ENCODE results near the gene CEP57L1. TPM values are rescaled to one million over a fixed set of nuclear protein-coding genes. Genes with fewer than 3 reads are reported as not detected.

The CEP57L1 gene
- total and polyA plus RNA-seq, 9 of the 15 experiments (the other 6 are each of a cell fraction or from before 2014, with no cell fraction given) = 39.4 to 88.6 (median 61.8) TPM

DNA sequence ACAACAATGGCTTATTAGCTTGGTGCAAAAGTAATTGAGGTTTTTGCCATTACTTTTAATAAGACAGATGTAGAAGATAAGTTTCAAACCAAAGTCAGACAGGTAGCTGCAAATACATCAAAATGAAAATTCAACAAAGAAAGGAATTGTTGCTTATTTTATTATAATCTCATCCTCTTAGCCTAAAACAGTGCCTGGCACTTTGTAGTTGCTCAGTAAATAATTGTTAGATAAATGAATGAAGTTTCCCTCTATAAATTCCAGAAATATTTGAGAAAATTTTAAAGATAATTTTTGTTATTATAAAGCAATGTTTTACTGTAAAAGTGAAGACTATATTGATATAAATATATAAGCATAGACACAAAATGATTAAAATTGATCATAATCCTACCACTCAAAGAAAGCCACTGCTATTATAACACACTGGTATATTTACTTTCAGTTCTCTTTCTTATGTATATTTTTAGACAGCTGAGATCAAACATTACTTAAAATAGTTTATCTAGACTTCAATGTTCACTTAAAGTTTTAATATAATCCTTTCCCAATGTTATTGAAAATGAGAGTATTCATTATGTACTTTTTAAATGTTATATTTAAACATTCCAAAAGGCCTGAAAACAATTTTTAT lies 43.2 kb upstream of the CEP57L1 start:
- no peaks in the 10 kb centered on the region for H3K36me3 ChIP-seq (ENCODE audit: control insufficient read depth, insufficient read depth, low read length)
- 0 out of 3 replicates have a peak, but pooled peaks cover 2% of the 10 kb centered on the region for H3K79me2 ChIP-seq (ENCODE audit: control insufficient read depth, insufficient read depth, low read length)
- peak; percentile 10 for TF ChIP-seq RBM25 (IDR thresholded peaks at IDR 0.05; ENCODE audit: low read depth, low read length, severe bottlenecking)
- TF ChIP-seq TOE1 (IDR thresholded peaks at IDR 0.05; ENCODE audit: borderline replicate concordance) = no peak
- TF ChIP-seq TOE1 (CRISPR knock-in tag; IDR thresholded peaks at IDR 0.05; ENCODE audit: borderline replicate concordance, low read depth) = no peak
- intact Hi-C loops (cut with micrococcal nuclease) = no loop called here
- H4K20me1 ChIP-seq (replicated peaks; ENCODE audit: control insufficient read depth, insufficient read depth, low read length) = no peaks in the 10 kb centered on the region
- POLR2A ChIA-PET = interaction anchor here (0.6 kb wide), 1 partner anchor 1259 kb away, joined by 3 read pairs; no protein-coding TSS in a partner anchor
- ATAC-seq (no peak), DNase-seq (ENCODE audit: extremely low read depth in 1 of 4, low spot score in 3 of 4) (no peak), FAIRE-seq (no peak)
- no TSS peak for BruUV-seq (replicated peaks)
- H3K9me3 ChIP-seq (replicated peaks; ENCODE audit: control insufficient read depth, insufficient read depth, low read depth, low read length) = no peaks in the 10 kb centered on the region
- CTCF ChIA-PET (ENCODE audit: low intra/inter-chr PET ratio) = no interaction called here
- no peak overlapping the region for H3K4me3 ChIP-seq
- H3K9ac ChIP-seq (ENCODE audit: insufficient read depth in 1 of 2, low read depth in 2 of 2, low read length in 2 of 2) = no peak overlapping the region
- H3K4me2 ChIP-seq (ENCODE audit: insufficient read depth, low read length) = no peak overlapping the region
- H3K27me3 ChIP-seq (ENCODE audit: control insufficient read depth in 2 of 2, insufficient read depth in 2 of 2, low read length in 2 of 2) = no peaks in the 10 kb centered on the region
- H3K27ac ChIP-seq (ENCODE audit: extremely low read depth, low read depth, low read length) = no peak overlapping the region
- in situ Hi-C loops (cut with MboI) = loop anchor here (25.0 kb wide), 1 partner anchor 140 kb away; no protein-coding TSS in a partner anchor
- no peak overlapping the region for H2AFZ ChIP-seq (ENCODE audit: low read depth, low read length)
- H3K9me1 ChIP-seq (ENCODE audit: control insufficient read depth, insufficient read depth, low read length) = no peaks in the 10 kb centered on the region
- H3K4me1 ChIP-seq (replicated peaks in 1 of 2; ENCODE audit: control insufficient read depth in 2 of 2, insufficient read depth in 2 of 2, low read length in 2 of 2) = peaks cover 0 to 17% of the 10 kb centered on the region in 2 experiments; a peak in 2 of 5 replicates

DNA sequence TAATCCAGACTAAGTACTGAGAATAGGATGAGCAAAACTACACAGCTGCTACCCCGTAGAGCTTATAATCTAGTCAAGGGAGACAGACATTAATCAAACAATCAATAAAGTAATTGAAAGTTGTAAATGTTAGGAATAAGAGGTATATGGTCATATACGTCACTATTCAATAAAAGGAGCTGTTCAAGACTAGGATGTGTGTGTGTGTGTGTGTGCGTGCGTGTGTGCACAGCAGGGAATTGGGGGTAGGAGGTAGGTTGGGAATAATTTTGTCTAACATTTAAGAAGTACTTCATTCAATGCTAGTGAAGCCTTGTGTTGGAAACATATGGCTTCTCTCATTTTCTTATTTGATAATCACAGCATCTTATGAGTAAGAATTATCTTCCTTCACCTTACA lies 42.5 kb upstream of the CEP57L1 start:
- WGBS (ENCODE audit: insufficient coverage, low coverage, missing lambda C conversion rate) = 78% methylated on average over 4 of the region's 4 CpGs
- ChIA-PET POLR2A (interaction anchor here (0.6 kb wide), 1 partner anchor 1260 kb away, joined by 3 read pairs; no protein-coding TSS in a partner anchor), CTCF (ENCODE audit: low intra/inter-chr PET ratio) (no interaction called here)
- no peak overlapping the region for H3K4me3 ChIP-seq
- 0 out of 3 replicates have a peak, but pooled peaks cover 2% of the 10 kb centered on the region for H3K79me2 ChIP-seq (ENCODE audit: control insufficient read depth, insufficient read depth, low read length)
- no peak for FAIRE-seq
- no peak overlapping the region for H3K27ac ChIP-seq (ENCODE audit: extremely low read depth, low read depth, low read length)
- in situ Hi-C loops (cut with MboI) = loop anchor here (25.0 kb wide), 1 partner anchor 141 kb away; no protein-coding TSS in a partner anchor
- no peaks in the 10 kb centered on the region for H4K20me1 ChIP-seq (replicated peaks; ENCODE audit: control insufficient read depth, insufficient read depth, low read length)
- DNase-seq (ENCODE audit: extremely low read depth in 1 of 4, low spot score in 3 of 4) = no peak
- no peaks in the 10 kb centered on the region for H3K9me3 ChIP-seq (replicated peaks; ENCODE audit: control insufficient read depth, insufficient read depth, low read depth, low read length)
- H3K27me3 ChIP-seq (ENCODE audit: control insufficient read depth in 2 of 2, insufficient read depth in 2 of 2, low read length in 2 of 2) = no peaks in the 10 kb centered on the region
- BruUV-seq (replicated peaks) = no TSS peak
- no peak overlapping the region for H3K4me2 ChIP-seq (ENCODE audit: insufficient read depth, low read length)
- no peak overlapping the region for H3K9ac ChIP-seq (ENCODE audit: insufficient read depth in 1 of 2, low read depth in 2 of 2, low read length in 2 of 2)
- no peaks in the 10 kb centered on the region for H3K36me3 ChIP-seq (ENCODE audit: control insufficient read depth, insufficient read depth, low read length)
- ATAC-seq = no peak
- peaks cover 0 to 17% of the 10 kb centered on the region in 2 experiments; a peak in 2 of 5 replicates for H3K4me1 ChIP-seq (replicated peaks in 1 of 2; ENCODE audit: control insufficient read depth in 2 of 2, insufficient read depth in 2 of 2, low read length in 2 of 2)
- H3K9me1 ChIP-seq (ENCODE audit: control insufficient read depth, insufficient read depth, low read length) = no peaks in the 10 kb centered on the region
- no peak overlapping the region for H2AFZ ChIP-seq (ENCODE audit: low read depth, low read length)
- intact Hi-C loops (cut with micrococcal nuclease) = no loop called here
- TF ChIP-seq JUND (IDR thresholded peaks at IDR 0.05; ENCODE audit: borderline replicate concordance, low read depth, low read length) (no peak), JUND (tag; IDR thresholded peaks at IDR 0.05; ENCODE audit: borderline replicate concordance, low read depth, low read length) (no peak), FOXJ3 (CRISPR knock-in tag; IDR thresholded peaks at IDR 0.05) (no peak), STAT5B (CRISPR knock-in tag; IDR thresholded peaks at IDR 0.05) (no peak), MAFG (tag; conservative IDR thresholded peaks at IDR 0.05) (no peak), MECOM (CRISPR knock-in tag; IDR thresholded peaks at IDR 0.05) (no peak)
- TF ChIP-seq, protein P1, sequence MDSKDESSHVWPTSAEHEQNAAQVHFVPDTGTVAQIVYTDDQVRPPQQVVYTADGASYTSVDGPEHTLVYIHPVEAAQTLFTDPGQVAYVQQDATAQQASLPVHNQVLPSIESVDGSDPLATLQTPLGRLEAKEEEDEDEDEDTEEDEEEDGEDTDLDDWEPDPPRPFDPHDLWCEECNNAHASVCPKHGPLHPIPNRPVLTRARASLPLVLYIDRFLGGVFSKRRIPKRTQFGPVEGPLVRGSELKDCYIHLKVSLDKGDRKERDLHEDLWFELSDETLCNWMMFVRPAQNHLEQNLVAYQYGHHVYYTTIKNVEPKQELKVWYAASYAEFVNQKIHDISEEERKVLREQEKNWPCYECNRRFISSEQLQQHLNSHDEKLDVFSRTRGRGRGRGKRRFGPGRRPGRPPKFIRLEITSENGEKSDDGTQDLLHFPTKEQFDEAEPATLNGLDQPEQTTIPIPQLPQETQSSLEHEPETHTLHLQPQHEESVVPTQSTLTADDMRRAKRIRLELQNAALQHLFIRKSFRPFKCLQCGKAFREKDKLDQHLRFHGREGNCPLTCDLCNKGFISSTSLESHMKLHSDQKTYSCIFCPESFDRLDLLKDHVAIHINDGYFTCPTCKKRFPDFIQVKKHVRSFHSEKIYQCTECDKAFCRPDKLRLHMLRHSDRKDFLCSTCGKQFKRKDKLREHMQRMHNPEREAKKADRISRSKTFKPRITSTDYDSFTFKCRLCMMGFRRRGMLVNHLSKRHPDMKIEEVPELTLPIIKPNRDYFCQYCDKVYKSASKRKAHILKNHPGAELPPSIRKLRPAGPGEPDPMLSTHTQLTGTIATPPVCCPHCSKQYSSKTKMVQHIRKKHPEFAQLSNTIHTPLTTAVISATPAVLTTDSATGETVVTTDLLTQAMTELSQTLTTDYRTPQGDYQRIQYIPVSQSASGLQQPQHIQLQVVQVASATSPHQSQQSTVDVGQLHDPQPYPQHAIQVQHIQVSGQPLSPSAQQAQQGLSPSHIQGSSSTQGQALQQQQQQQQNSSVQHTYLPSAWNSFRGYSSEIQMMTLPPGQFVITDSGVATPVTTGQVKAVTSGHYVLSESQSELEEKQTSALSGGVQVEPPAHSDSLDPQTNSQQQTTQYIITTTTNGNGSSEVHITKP (IDR thresholded peaks at IDR 0.05; ENCODE audit: partially characterized antibody) = no peak
- TF ChIP-seq, protein P2, sequence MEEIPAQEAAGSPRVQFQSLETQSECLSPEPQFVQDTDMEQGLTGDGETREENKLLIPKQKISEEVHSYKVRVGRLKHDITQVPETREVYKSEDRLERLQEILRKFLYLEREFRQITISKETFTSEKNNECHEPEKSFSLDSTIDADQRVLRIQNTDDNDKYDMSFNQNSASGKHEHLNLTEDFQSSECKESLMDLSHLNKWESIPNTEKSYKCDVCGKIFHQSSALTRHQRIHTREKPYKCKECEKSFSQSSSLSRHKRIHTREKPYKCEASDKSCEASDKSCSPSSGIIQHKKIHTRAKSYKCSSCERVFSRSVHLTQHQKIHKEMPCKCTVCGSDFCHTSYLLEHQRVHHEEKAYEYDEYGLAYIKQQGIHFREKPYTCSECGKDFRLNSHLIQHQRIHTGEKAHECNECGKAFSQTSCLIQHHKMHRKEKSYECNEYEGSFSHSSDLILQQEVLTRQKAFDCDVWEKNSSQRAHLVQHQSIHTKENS (CRISPR knock-in tag; IDR thresholded peaks at IDR 0.05) = no peak
